ENCODE measurements around the gene PIAS3. TPM values are rescaled to one million over a fixed set of nuclear protein-coding genes. Genes with fewer than 3 reads are reported as not detected.

The PIAS3 gene
- total and polyA plus RNA-seq, 2 donors (not counting 3 experiments of a cell fraction or from before 2014, with no cell fraction given) = 50.1 to 71.8 TPM

- H3K4me2 ChIP-seq (ENCODE audit: insufficient read depth, low read length) = no peak overlapping the region
- no TSS peak for BruUV-seq (replicated peaks)
- H3K9me3 ChIP-seq (replicated peaks; ENCODE audit: control insufficient read depth, insufficient read depth, low read length) = no peaks in the 10 kb centered on the region
- no peaks in the 10 kb centered on the region for H3K9me1 ChIP-seq (replicated peaks; ENCODE audit: control insufficient read depth, extremely low read depth, insufficient read depth, low read length)
- no peaks in the 10 kb centered on the region for H3K79me2 ChIP-seq (ENCODE audit: control insufficient read depth, insufficient read depth, low read length)
- ChIA-PET CTCF (interaction anchor here (1.0 to 3.6 kb wide), 5 partner anchors 11 to 34 kb away, joined by 4 to 16 read pairs (median 6); partner anchors contain the start of genes ITGA10 and NUDT17), POLR2A (interaction anchor here (1.2 kb wide), 1 partner anchor 21 kb away, joined by 3 read pairs; the partner anchor contains the start of gene PIAS3)
- H4K20me1 ChIP-seq (replicated peaks; ENCODE audit: control insufficient read depth, extremely low read depth, insufficient read depth, low read length) = no peaks in the 10 kb centered on the region
- H3K27ac ChIP-seq (ENCODE audit: insufficient read depth, low read depth, low read length) = no peak overlapping the region
- DNase-seq (ENCODE audit: low read depth, low spot score) (no peak), FAIRE-seq (no peak)
- no peak overlapping the region for H3K4me3 ChIP-seq (replicated peaks in 1 of 3; ENCODE audit: insufficient read depth in 1 of 3, low read depth in 1 of 3, low read length in 3 of 3)
- intact Hi-C loops (cut with micrococcal nuclease) = no loop called here
- no peaks in the 10 kb centered on the region for H3K36me3 ChIP-seq (ENCODE audit: control insufficient read depth in 2 of 2, extremely low read depth in 1 of 2, insufficient read depth in 2 of 2, low read length in 2 of 2)
- no peak overlapping the region for H3K9ac ChIP-seq (replicated peaks; ENCODE audit: extremely low read depth, insufficient read depth, low read length)
- no peak for TF ChIP-seq JUN (IDR thresholded peaks at IDR 0.05; ENCODE audit: borderline replicate concordance, insufficient read depth, insufficient read length, low read depth)
- no peak for TF ChIP-seq MYC (IDR thresholded peaks at IDR 0.05; ENCODE audit: low read depth, low read length)
- no peak for TF ChIP-seq POLR2AphosphoS5 (IDR thresholded peaks at IDR 0.05; ENCODE audit: insufficient read depth, low read depth, low read length)
- no peak for TF ChIP-seq MAX (IDR thresholded peaks at IDR 0.05; ENCODE audit: insufficient read depth, insufficient read length)
- TF ChIP-seq, protein P1, sequence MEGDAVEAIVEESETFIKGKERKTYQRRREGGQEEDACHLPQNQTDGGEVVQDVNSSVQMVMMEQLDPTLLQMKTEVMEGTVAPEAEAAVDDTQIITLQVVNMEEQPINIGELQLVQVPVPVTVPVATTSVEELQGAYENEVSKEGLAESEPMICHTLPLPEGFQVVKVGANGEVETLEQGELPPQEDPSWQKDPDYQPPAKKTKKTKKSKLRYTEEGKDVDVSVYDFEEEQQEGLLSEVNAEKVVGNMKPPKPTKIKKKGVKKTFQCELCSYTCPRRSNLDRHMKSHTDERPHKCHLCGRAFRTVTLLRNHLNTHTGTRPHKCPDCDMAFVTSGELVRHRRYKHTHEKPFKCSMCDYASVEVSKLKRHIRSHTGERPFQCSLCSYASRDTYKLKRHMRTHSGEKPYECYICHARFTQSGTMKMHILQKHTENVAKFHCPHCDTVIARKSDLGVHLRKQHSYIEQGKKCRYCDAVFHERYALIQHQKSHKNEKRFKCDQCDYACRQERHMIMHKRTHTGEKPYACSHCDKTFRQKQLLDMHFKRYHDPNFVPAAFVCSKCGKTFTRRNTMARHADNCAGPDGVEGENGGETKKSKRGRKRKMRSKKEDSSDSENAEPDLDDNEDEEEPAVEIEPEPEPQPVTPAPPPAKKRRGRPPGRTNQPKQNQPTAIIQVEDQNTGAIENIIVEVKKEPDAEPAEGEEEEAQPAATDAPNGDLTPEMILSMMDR (IDR thresholded peaks at IDR 0.05; ENCODE audit: extremely low read depth in 1 of 2, insufficient read depth in 1 of 2, low read depth in 1 of 2, low read length in 2 of 2) = no peak
- no peak for TF ChIP-seq EZH2 (IDR thresholded peaks at IDR 0.05; ENCODE audit: borderline replicate concordance, low read depth, low read length, severe bottlenecking)
- no peak for TF ChIP-seq GATA2 (IDR thresholded peaks at IDR 0.05; ENCODE audit: insufficient read depth, insufficient read length, low read depth, low read length)
- no peak for TF ChIP-seq POLR2A (IDR thresholded peaks at IDR 0.05; ENCODE audit: low read depth, low read length)
- TF ChIP-seq FOS (IDR thresholded peaks at IDR 0.05; ENCODE audit: borderline replicate concordance, insufficient read depth, low read length) = no peak
- H3K27me3 ChIP-seq (ENCODE audit: control insufficient read depth in 2 of 2, insufficient read depth in 2 of 2, low read length in 2 of 2) = peaks cover 2 to 3% of the 10 kb centered on the region in 2 experiments
- peaks cover 6% of the 10 kb centered on the region for H3K4me1 ChIP-seq (ENCODE audit: control insufficient read depth, extremely low read depth, insufficient read depth, low read length)
- dilution Hi-C loops (cut with MboI; ENCODE audit: extremely low pct_ligation_motif_present, low sequenced_read_pairs) = no loop called here
- no peak overlapping the region for H2AFZ ChIP-seq (ENCODE audit: low read depth, low read length)
These were observed 20.9 kb upstream of the PIAS3 start for GRCh38 chr1:145879775-145880174.
